ENCODE measurements around the gene WDR76.

DNA sequence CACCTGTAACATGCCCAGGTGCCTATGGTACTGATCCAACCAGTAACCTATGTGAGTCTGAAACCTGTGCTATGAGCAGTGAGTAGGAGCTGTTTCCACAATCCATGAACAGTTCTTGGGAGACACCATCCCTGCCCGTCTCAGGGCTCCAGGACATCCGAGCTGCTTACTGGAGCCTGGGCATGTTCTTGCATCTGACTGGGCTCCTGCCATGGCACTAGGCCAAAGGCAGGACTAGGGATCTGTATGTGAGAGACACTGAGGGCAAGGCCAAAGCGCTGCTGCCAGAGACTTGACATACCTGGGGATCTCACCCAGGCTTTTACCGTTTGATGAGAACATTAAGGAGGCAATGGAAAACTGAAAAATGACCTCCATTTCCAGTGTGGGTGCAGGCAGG is 59.8 kb downstream of the WDR76 start:
- TF ChIP-seq, protein P1, sequence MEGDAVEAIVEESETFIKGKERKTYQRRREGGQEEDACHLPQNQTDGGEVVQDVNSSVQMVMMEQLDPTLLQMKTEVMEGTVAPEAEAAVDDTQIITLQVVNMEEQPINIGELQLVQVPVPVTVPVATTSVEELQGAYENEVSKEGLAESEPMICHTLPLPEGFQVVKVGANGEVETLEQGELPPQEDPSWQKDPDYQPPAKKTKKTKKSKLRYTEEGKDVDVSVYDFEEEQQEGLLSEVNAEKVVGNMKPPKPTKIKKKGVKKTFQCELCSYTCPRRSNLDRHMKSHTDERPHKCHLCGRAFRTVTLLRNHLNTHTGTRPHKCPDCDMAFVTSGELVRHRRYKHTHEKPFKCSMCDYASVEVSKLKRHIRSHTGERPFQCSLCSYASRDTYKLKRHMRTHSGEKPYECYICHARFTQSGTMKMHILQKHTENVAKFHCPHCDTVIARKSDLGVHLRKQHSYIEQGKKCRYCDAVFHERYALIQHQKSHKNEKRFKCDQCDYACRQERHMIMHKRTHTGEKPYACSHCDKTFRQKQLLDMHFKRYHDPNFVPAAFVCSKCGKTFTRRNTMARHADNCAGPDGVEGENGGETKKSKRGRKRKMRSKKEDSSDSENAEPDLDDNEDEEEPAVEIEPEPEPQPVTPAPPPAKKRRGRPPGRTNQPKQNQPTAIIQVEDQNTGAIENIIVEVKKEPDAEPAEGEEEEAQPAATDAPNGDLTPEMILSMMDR (IDR thresholded peaks at IDR 0.05): no peak
- TF ChIP-seq POLR2A (IDR thresholded peaks at IDR 0.05): no peak

Data from thyroid gland (tissue), 4 donors.